ENCODE results near the gene CRYBB1.

GRCh38 chr22:26573026-26573662 lies 44.7 kb downstream of the CRYBB1 start:
- TF ChIP-seq CTCF (IDR thresholded peaks at IDR 0.05 in 8 of 11, conservative IDR thresholded peaks at IDR 0.05 in 3 of 11) (no peak), POLR2AphosphoS5 (IDR thresholded peaks at IDR 0.05) (peak; percentile 29 to 64 (median 44))
